Measurements from ENCODE around the gene DNAI2. TPM values are rescaled to one million over a fixed set of nuclear protein-coding genes. Genes with fewer than 3 reads are reported as not detected.

Gene DNAI2
- polyA plus RNA-seq, 1 donor from 2014 or later, result not detected

GRCh38 chr17:74347646-74348045 lies 73.6 kb downstream of the DNAI2 start:
- Histone ChIP-seq H3F3A (ENCODE audit: insufficient read depth, low read length, poor library complexity, severe bottlenecking) (no peaks in the 10 kb centered on the region), H3K9me3 (ENCODE audit: low read length) (no peaks in the 10 kb centered on the region), H3K4me3 (ENCODE audit: low read length) (no peak overlapping the region), H4K20me1 (ENCODE audit: insufficient read depth) (no peaks in the 10 kb centered on the region), H2AFZ (ENCODE audit: low read depth, low read length) (no peak overlapping the region), H3K4me2 (ENCODE audit: low read length) (no peak overlapping the region), H3K27ac (ENCODE audit: low read length) (no peak overlapping the region), H3K9me2 (ENCODE audit: insufficient read depth, low read length) (no peaks in the 10 kb centered on the region), H3K27me3 (ENCODE audit: insufficient read depth, low read depth, low read length) (peaks cover 18% of the 10 kb centered on the region), H3K79me2 (replicated peaks; ENCODE audit: insufficient read depth, low read length) (no peaks in the 10 kb centered on the region), H3K9ac (ENCODE audit: low read length) (no peak overlapping the region), H3K36me3 (ENCODE audit: insufficient read depth, low read length) (no peaks in the 10 kb centered on the region)
- TF ChIP-seq REST (IDR thresholded peaks at IDR 0.05; ENCODE audit: borderline replicate concordance), result no peak
- no peak for TF ChIP-seq TAF1 (IDR thresholded peaks at IDR 0.05; ENCODE audit: low read depth)
- no peak for TF ChIP-seq MXI1 (conservative IDR thresholded peaks at IDR 0.05; ENCODE audit: poor library complexity, severe bottlenecking)
- TF ChIP-seq CTCF (IDR thresholded peaks at IDR 0.05; ENCODE audit: poor library complexity, severe bottlenecking), result no peak
- no peak for TF ChIP-seq EZH2 (IDR thresholded peaks at IDR 0.05; ENCODE audit: borderline replicate concordance, insufficient read depth, low read length, poor library complexity, severe bottlenecking)
- TF ChIP-seq EP300 (conservative IDR thresholded peaks at IDR 0.05; ENCODE audit: poor library complexity, severe bottlenecking), result no peak
- no peak for TF ChIP-seq POLR2AphosphoS5 (IDR thresholded peaks at IDR 0.05)
- no peak for TF ChIP-seq RAD21 (conservative IDR thresholded peaks at IDR 0.05)
- TF ChIP-seq SMC3 (conservative IDR thresholded peaks at IDR 0.05; ENCODE audit: poor library complexity), result no peak

- no peak overlapping the region for H2AFZ ChIP-seq (ENCODE audit: low read depth, low read length)
- no peaks in the 10 kb centered on the region for H3K79me2 ChIP-seq (replicated peaks; ENCODE audit: insufficient read depth, low read length)
- H3K4me2 ChIP-seq (ENCODE audit: low read length), result no peak overlapping the region
- H3K4me3 ChIP-seq (ENCODE audit: low read length), result no peak overlapping the region
- H3F3A ChIP-seq (ENCODE audit: insufficient read depth, low read length, poor library complexity, severe bottlenecking), result no peaks in the 10 kb centered on the region
- no peak overlapping the region for H3K9ac ChIP-seq (ENCODE audit: low read length)
- no peaks in the 10 kb centered on the region for H3K36me3 ChIP-seq (ENCODE audit: insufficient read depth, low read length)
- H3K9me3 ChIP-seq (ENCODE audit: low read length), result no peaks in the 10 kb centered on the region
- no peak overlapping the region for H3K27ac ChIP-seq (ENCODE audit: low read length)
- H3K27me3 ChIP-seq (ENCODE audit: insufficient read depth, low read depth, low read length), result peaks cover 27% of the 10 kb centered on the region
- H4K20me1 ChIP-seq (ENCODE audit: insufficient read depth), result no peaks in the 10 kb centered on the region
- TF ChIP-seq EZH2 (IDR thresholded peaks at IDR 0.05; ENCODE audit: borderline replicate concordance, insufficient read depth, low read length, poor library complexity, severe bottlenecking) (no peak), EP300 (conservative IDR thresholded peaks at IDR 0.05; ENCODE audit: poor library complexity, severe bottlenecking) (no peak), REST (IDR thresholded peaks at IDR 0.05; ENCODE audit: borderline replicate concordance) (no peak), MXI1 (conservative IDR thresholded peaks at IDR 0.05; ENCODE audit: poor library complexity, severe bottlenecking) (no peak), RAD21 (conservative IDR thresholded peaks at IDR 0.05) (no peak), SMC3 (conservative IDR thresholded peaks at IDR 0.05; ENCODE audit: poor library complexity) (no peak), TAF1 (IDR thresholded peaks at IDR 0.05; ENCODE audit: low read depth) (no peak), CTCF (IDR thresholded peaks at IDR 0.05; ENCODE audit: poor library complexity, severe bottlenecking) (no peak), POLR2AphosphoS5 (IDR thresholded peaks at IDR 0.05) (no peak)
- H3K9me2 ChIP-seq (ENCODE audit: insufficient read depth, low read length), result no peaks in the 10 kb centered on the region
Measured at GRCh38 chr17:74349120-74349519, 75.1 kb downstream of the DNAI2 start.

All from neural cell (in vitro differentiated cells).